Activated T-cell treated with anti-CD3 and anti-CD28 coated beads, Interleukin-2, amount 50 U/mL, for 72 hours (primary cell): ENCODE results near the gene RTN4. TPM values are rescaled to one million over a fixed set of nuclear protein-coding genes. Genes with fewer than 3 reads are reported as not detected.

Experiments
- ATAC-seq, 2 donors: fragments of 150-1000 bp; cut with Tn5 transposase; replicated peaks in 1 of 2; 2 replicates each; pipeline ENCODE4 v1.10.0; 2021; ENCODE audit warnings: moderate library complexity in 2 of 2, mild to moderate bottlenecking in 1 of 2
- DNase-seq, 2 donors: peaks; one replicate each; pipeline ENCODE4 v3.0.0; 2021 to 2022; ENCODE audit warnings: mixed read lengths in 1 of 2
- H3K27ac Mint-ChIP-seq: one replicate; pipeline ENCODE4 v1.8.0; 2022; ENCODE audit warnings: mild to moderate bottlenecking, moderate library complexity, mixed read lengths
- H3K27me3 Mint-ChIP-seq: one replicate; pipeline ENCODE4 v1.8.0; 2022; ENCODE audit warnings: low read depth, mixed read lengths
- H3K36me3 Mint-ChIP-seq, 2 donors: one replicate each; pipeline ENCODE4 v1.8.0; 2022; ENCODE audit warnings: mixed read lengths in 2 of 2, mild to moderate bottlenecking in 1 of 2; ENCODE audit not compliant: insufficient read depth in 2 of 2
- H3K4me1 Mint-ChIP-seq: one replicate; pipeline ENCODE4 v1.8.0; 2022; ENCODE audit warnings: low read depth, mixed read lengths
- H3K4me3 Mint-ChIP-seq, 2 donors: one replicate each; pipeline ENCODE4 v1.8.0; 2022; ENCODE audit warnings: mild to moderate bottlenecking in 2 of 2, mixed read lengths in 2 of 2, moderate library complexity in 2 of 2
- H3K9me3 Mint-ChIP-seq, 2 donors: one replicate each; pipeline ENCODE4 v1.8.0; 2022; ENCODE audit warnings: mixed read lengths in 2 of 2
- total RNA-seq, 2 donors: library from RNA; stranded (reverse); gene quantifications; one replicate each; pipeline ENCODE4 v1.2.3, GENCODE V29; 2022

The RTN4 gene
- total RNA-seq, 2 donors from 2014 or later, result 78.8 to 83.3 TPM

GRCh38 chr2:55025082-55025481 is 25.2 kb downstream of the RTN4 start:
- ATAC-seq (peak; percentile 38 to 50), DNase-seq (no peak)
- Mint-ChIP-seq H3K9me3 (no peaks in the 10 kb centered on the region), H3K4me1 (peaks cover 6% of the 10 kb centered on the region), H3K27ac (no peak overlapping the region), H3K27me3 (no peaks in the 10 kb centered on the region), H3K4me3 (no peak overlapping the region), H3K36me3 (peaks cover 0 to 5% of the 10 kb centered on the region in 2 donors)

- ATAC-seq (no peak), DNase-seq (no peak)
- H3K9me3 Mint-ChIP-seq, result no peaks in the 10 kb centered on the region
- no peak overlapping the region for H3K27ac Mint-ChIP-seq
- H3K4me1 Mint-ChIP-seq, result no peaks in the 10 kb centered on the region
- no peak overlapping the region for H3K4me3 Mint-ChIP-seq
- H3K27me3 Mint-ChIP-seq, result no peaks in the 10 kb centered on the region
- peaks cover 0 to 13% of the 10 kb centered on the region in 2 donors for H3K36me3 Mint-ChIP-seq
Observed at GRCh38 chr2:55022476-55022875, 27.8 kb downstream of the RTN4 start.

GRCh38 chr2:55019526-55020258 is 30.6 kb downstream of the RTN4 start:
- H3K27ac Mint-ChIP-seq, result no peak overlapping the region
- H3K4me3 Mint-ChIP-seq, result no peak overlapping the region
- H3K36me3 Mint-ChIP-seq, result peaks cover 0 to 15% of the 10 kb centered on the region in 2 donors
- H3K27me3 Mint-ChIP-seq, result no peaks in the 10 kb centered on the region
- no peak for ATAC-seq
- H3K9me3 Mint-ChIP-seq, result no peaks in the 10 kb centered on the region
- no peak for DNase-seq
- H3K4me1 Mint-ChIP-seq, result no peaks in the 10 kb centered on the region

GRCh38 chr2:55018619-55019018 is 31.6 kb downstream of the RTN4 start:
- Mint-ChIP-seq H3K27ac (peak overlapping the region; percentile 21), H3K27me3 (no peaks in the 10 kb centered on the region), H3K4me1 (peaks cover 2% of the 10 kb centered on the region), H3K9me3 (no peaks in the 10 kb centered on the region), H3K36me3 (peaks cover 0 to 15% of the 10 kb centered on the region in 2 donors), H3K4me3 (no peak overlapping the region)
- DNase-seq, result no peak
- no peak for ATAC-seq

GRCh38 chr2:55017880-55018279 is 32.4 kb downstream of the RTN4 start:
- no peak for ATAC-seq
- no peaks in the 10 kb centered on the region for H3K9me3 Mint-ChIP-seq
- no peak overlapping the region for H3K27ac Mint-ChIP-seq
- H3K4me1 Mint-ChIP-seq, result peaks cover 10% of the 10 kb centered on the region
- no peaks in the 10 kb centered on the region for H3K27me3 Mint-ChIP-seq
- H3K4me3 Mint-ChIP-seq, result no peak overlapping the region
- peaks cover 0 to 15% of the 10 kb centered on the region in 2 donors for H3K36me3 Mint-ChIP-seq
- DNase-seq, result no peak

GRCh38 chr2:55017428-55017827 is 32.8 kb downstream of the RTN4 start:
- ATAC-seq, result no peak
- Mint-ChIP-seq H3K4me1 (peaks cover 14% of the 10 kb centered on the region), H3K27me3 (no peaks in the 10 kb centered on the region), H3K36me3 (peaks cover 0 to 15% of the 10 kb centered on the region in 2 donors), H3K4me3 (no peak overlapping the region), H3K9me3 (no peaks in the 10 kb centered on the region), H3K27ac (no peak overlapping the region)
- no peak for DNase-seq

GRCh38 chr2:55014962-55015939 is 35.0 kb downstream of the RTN4 start:
- peaks cover 36% of the 10 kb centered on the region for H3K4me1 Mint-ChIP-seq
- peak; percentile 58 to 65 for ATAC-seq
- peak; percentile 18 to 36 for DNase-seq
- peaks cover 0 to 11% of the 10 kb centered on the region in 2 donors for H3K36me3 Mint-ChIP-seq
- H3K27me3 Mint-ChIP-seq, result no peaks in the 10 kb centered on the region
- no peak overlapping the region for H3K4me3 Mint-ChIP-seq
- H3K27ac Mint-ChIP-seq, result no peak overlapping the region
- H3K9me3 Mint-ChIP-seq, result no peaks in the 10 kb centered on the region

GRCh38 chr2:55013936-55014335 is 36.3 kb downstream of the RTN4 start:
- ATAC-seq (no peak), DNase-seq (no peak)
- Mint-ChIP-seq H3K4me3 (no peak overlapping the region), H3K27me3 (no peaks in the 10 kb centered on the region), H3K9me3 (no peaks in the 10 kb centered on the region), H3K4me1 (peaks cover 47% of the 10 kb centered on the region), H3K36me3 (peaks cover 0 to 4% of the 10 kb centered on the region in 2 donors), H3K27ac (no peak overlapping the region)

GRCh38 chr2:55012672-55013484 is 37.4 kb downstream of the RTN4 start:
- Mint-ChIP-seq H3K4me1 (peaks cover 51% of the 10 kb centered on the region), H3K36me3 (peaks cover 0 to 2% of the 10 kb centered on the region in 2 donors), H3K4me3 (peak overlapping the region in 1 of 2 donors; percentile 17), H3K9me3 (no peaks in the 10 kb centered on the region), H3K27me3 (no peaks in the 10 kb centered on the region), H3K27ac (peak overlapping the region; percentile 22)
- no peak for ATAC-seq
- DNase-seq, result no peak

GRCh38 chr2:55011831-55012671 is 38.2 kb downstream of the RTN4 start:
- Mint-ChIP-seq H3K4me3 (no peak overlapping the region), H3K27ac (no peak overlapping the region), H3K4me1 (peaks cover 59% of the 10 kb centered on the region), H3K36me3 (peaks cover 0 to 2% of the 10 kb centered on the region in 2 donors), H3K9me3 (no peaks in the 10 kb centered on the region), H3K27me3 (no peaks in the 10 kb centered on the region)
- no peak for DNase-seq
- ATAC-seq, result no peak

GRCh38 chr2:55010915-55011314 is 39.3 kb downstream of the RTN4 start:
- peak overlapping the region in 1 of 2 donors; percentile 27 for H3K4me3 Mint-ChIP-seq
- peak overlapping the region; percentile 34 for H3K27ac Mint-ChIP-seq
- H3K36me3 Mint-ChIP-seq, result peaks cover 0 to 2% of the 10 kb centered on the region in 2 donors
- ATAC-seq (no peak), DNase-seq (no peak)
- no peaks in the 10 kb centered on the region for H3K27me3 Mint-ChIP-seq
- peaks cover 70% of the 10 kb centered on the region for H3K4me1 Mint-ChIP-seq
- no peaks in the 10 kb centered on the region for H3K9me3 Mint-ChIP-seq

GRCh38 chr2:55010149-55010591 is 40.1 kb downstream of the RTN4 start:
- ATAC-seq, result peak; percentile 73 to 79
- H3K4me3 Mint-ChIP-seq, result peak overlapping the region; percentile 77 to 89
- DNase-seq, result peak; percentile 10 to 22
- H3K9me3 Mint-ChIP-seq, result no peaks in the 10 kb centered on the region
- H3K27ac Mint-ChIP-seq, result peak overlapping the region; percentile 58
- peaks cover 74% of the 10 kb centered on the region for H3K4me1 Mint-ChIP-seq
- peaks cover 0 to 2% of the 10 kb centered on the region in 2 donors for H3K36me3 Mint-ChIP-seq
- H3K27me3 Mint-ChIP-seq, result no peaks in the 10 kb centered on the region
